Neuronal stem cell (in vitro differentiated cells): ENCODE results near the gene LPP.

Experiments
- DNase-seq: peaks from one replicate; pipeline ENCODE4 v3.0.0-alpha.2; 2013; ENCODE audit warnings: low spot score
- H2AFZ ChIP-seq: one replicate; pipeline ENCODE4 v1.6.1; 2013; ENCODE audit warnings: mild to moderate bottlenecking, low read length, inconsistent platforms
- H2AK5ac ChIP-seq: 2 replicates; pipeline ENCODE4 v1.6.1; 2013; ENCODE audit warnings: low read depth, mild to moderate bottlenecking, inconsistent platforms, low read length, moderate library complexity, mixed read lengths
- H2BK120ac ChIP-seq: 2 replicates; pipeline ENCODE4 v1.6.1; 2013; ENCODE audit warnings: low read depth, mild to moderate bottlenecking, inconsistent platforms, low read length, moderate library complexity, mixed read lengths
- H2BK12ac ChIP-seq: one replicate; pipeline ENCODE4 v1.6.1; 2013; ENCODE audit warnings: low read length, inconsistent platforms
- H2BK15ac ChIP-seq: 2 replicates; pipeline ENCODE4 v1.6.1; 2013; ENCODE audit warnings: mild to moderate bottlenecking, low read length, inconsistent platforms, mixed read lengths
- H2BK5ac ChIP-seq: one replicate; pipeline ENCODE4 v1.6.1; 2013; ENCODE audit warnings: inconsistent platforms, mild to moderate bottlenecking, low read length, moderate library complexity
- H3K14ac ChIP-seq: one replicate; pipeline ENCODE4 v1.6.1; 2013; ENCODE audit warnings: low read length, inconsistent platforms
- H3K18ac ChIP-seq: 2 replicates; pipeline ENCODE4 v1.6.1; 2013; ENCODE audit warnings: low read length, inconsistent platforms
- H3K23ac ChIP-seq: 2 replicates; pipeline ENCODE4 v1.6.1; 2013; ENCODE audit warnings: low read depth, mild to moderate bottlenecking, mixed read lengths, low read length, inconsistent platforms; ENCODE audit not compliant: poor library complexity
- H3K27ac ChIP-seq: replicated peaks from 3 replicates; pipeline ENCODE4 v1.5.1; 2013; ENCODE audit warnings: low read length, inconsistent platforms
- H3K27me3 ChIP-seq, 3 experiments: 2 replicates each; pipeline ENCODE4 v1.6.1; 2013; ENCODE audit warnings: low read length in 3 of 3, mild to moderate bottlenecking in 2 of 3, inconsistent platforms in 1 of 3, low read depth in 1 of 3, mixed read lengths in 1 of 3, moderate library complexity in 1 of 3; ENCODE audit not compliant: control insufficient read depth in 3 of 3, insufficient read depth in 3 of 3
- H3K36me3 ChIP-seq, 2 donors: replicated peaks in 1 of 2; 2 replicates each; pipeline ENCODE4 v1.6.1; 2013; ENCODE audit warnings: low read length in 2 of 2; ENCODE audit not compliant: control insufficient read depth in 2 of 2, insufficient read depth in 2 of 2
- H3K4ac ChIP-seq: 2 replicates; pipeline ENCODE4 v1.6.1; 2013; ENCODE audit warnings: inconsistent platforms, mild to moderate bottlenecking, low read length, moderate library complexity
- H3K4me1 ChIP-seq, 2 donors: 1 replicate in 1 of 2; 2 replicates in 1 of 2; pipeline ENCODE4 v1.6.1; 2013; ENCODE audit warnings: low read length in 2 of 2, low read depth in 1 of 2; ENCODE audit not compliant: control insufficient read depth in 2 of 2, insufficient read depth in 1 of 2
- H3K4me2 ChIP-seq: one replicate; pipeline ENCODE4 v1.6.1; 2013; ENCODE audit warnings: mild to moderate bottlenecking, low read length, inconsistent platforms; ENCODE audit not compliant: insufficient read depth, poor library complexity, severe bottlenecking
- H3K4me3 ChIP-seq, 2 donors: 2 replicates each; pipeline ENCODE4 v1.5.1; 2013; ENCODE audit warnings: low read length in 2 of 2, mild to moderate bottlenecking in 2 of 2, inconsistent platforms in 1 of 2, moderate library complexity in 1 of 2
- H3K79me1 ChIP-seq: one replicate; pipeline ENCODE4 v1.6.1; 2013; ENCODE audit warnings: low read depth, mild to moderate bottlenecking, inconsistent platforms, low read length, moderate library complexity
- H3K9ac ChIP-seq: one replicate; pipeline ENCODE4 v1.6.1; 2013; ENCODE audit warnings: mild to moderate bottlenecking, low read depth, low read length, inconsistent platforms; ENCODE audit not compliant: poor library complexity
- H3K9me3 ChIP-seq, 2 donors: replicated peaks in 1 of 2; 2 replicates each; pipeline versions ENCODE3 to v1.6.1; 2013; ENCODE audit warnings: low read length in 2 of 2, mild to moderate bottlenecking in 2 of 2, inconsistent platforms in 1 of 2, low read depth in 1 of 2, mixed read lengths in 1 of 2, moderate library complexity in 1 of 2; ENCODE audit not compliant: control insufficient read depth in 2 of 2, insufficient read depth in 1 of 2
- H4K8ac ChIP-seq: one replicate; pipeline ENCODE4 v1.6.1; 2013; ENCODE audit warnings: low read depth, mild to moderate bottlenecking, inconsistent platforms, low read length, moderate library complexity
- H4K91ac ChIP-seq: one replicate; pipeline ENCODE4 v1.6.1; 2013; ENCODE audit warnings: low read length, low read depth, mild to moderate bottlenecking, inconsistent platforms; ENCODE audit not compliant: poor library complexity
- WGBS, 2 donors: extraction: QIAGEN DNeasy Blood & Tissue Kit; methylation state at CpG; one replicate each; pipeline ENCODE4 v1.1.7; 2013; ENCODE audit warnings: missing lambda C conversion rate in 2 of 2, mixed read lengths in 1 of 2; ENCODE audit not compliant: insufficient read length in 2 of 2, insufficient replicate concordance in 1 of 2; ENCODE audit errors: extremely low coverage in 2 of 2; 5-methylcytosine and 5-hydroxymethylcytosine counted together

Gene LPP

GRCh38 chr3:188674595-188674994 is 520.6 kb downstream of the LPP start:
- Histone ChIP-seq H3K4me3 (no peak overlapping the region), H3K14ac (no peak overlapping the region)

GRCh38 chr3:188677344-188677743 is 523.4 kb downstream of the LPP start:
- Histone ChIP-seq H2AFZ (no peak overlapping the region), H4K91ac (no peak overlapping the region), H2AK5ac (no peak overlapping the region), H3K18ac (no peak overlapping the region), H3K79me1 (no peaks in the 10 kb centered on the region), H3K4ac (no peak overlapping the region), H2BK120ac (no peak overlapping the region), H3K9me3 (peaks cover 0 to 2% of the 10 kb centered on the region in 2 donors), H3K14ac (no peak overlapping the region), H3K27ac (no peak overlapping the region), H2BK5ac (no peak overlapping the region), H3K4me1 (peaks cover 3% of the 10 kb centered on the region in 2 donors), H3K9ac (no peak overlapping the region), H2BK15ac (no peak overlapping the region), H4K8ac (no peak overlapping the region), H2BK12ac (no peak overlapping the region), H3K4me2 (no peak overlapping the region), H3K36me3 (no peaks in the 10 kb centered on the region), H3K27me3 (no peaks in the 10 kb centered on the region), H3K4me3 (no peak overlapping the region), H3K23ac (no peak overlapping the region)
- no peak for DNase-seq
- WGBS, 2 donors = no CpG with 5 or more reads among the region's 1 CpG

More at GRCh38 chr3:188674595-188674994, 520.6 kb downstream of the LPP start:
- Histone ChIP-seq H2BK12ac (no peak overlapping the region), H4K8ac (no peak overlapping the region), H2BK120ac (no peak overlapping the region), H3K9me3 (peaks cover 0 to 2% of the 10 kb centered on the region in 2 donors), H3K27me3 (no peaks in the 10 kb centered on the region), H3K79me1 (no peaks in the 10 kb centered on the region), H3K27ac (no peak overlapping the region), H4K91ac (no peak overlapping the region), H3K36me3 (no peaks in the 10 kb centered on the region), H3K4me2 (no peak overlapping the region), H3K4me1 (peaks cover 0 to 2% of the 10 kb centered on the region in 2 donors), H2BK5ac (no peak overlapping the region), H3K18ac (no peak overlapping the region), H3K23ac (no peak overlapping the region), H2AK5ac (no peak overlapping the region), H2BK15ac (no peak overlapping the region), H3K9ac (no peak overlapping the region), H3K4ac (no peak overlapping the region), H2AFZ (no peak overlapping the region)
- no peak for DNase-seq
- WGBS, 2 donors = no CpG with 5 or more reads among the region's 3 CpGs

- peaks cover 0 to 2% of the 10 kb centered on the region in 2 donors for H3K9me3 ChIP-seq
- H3K27ac ChIP-seq = no peak overlapping the region
- H3K23ac ChIP-seq = no peak overlapping the region
- no peak overlapping the region for H3K18ac ChIP-seq
- H2BK15ac ChIP-seq = no peak overlapping the region
- H2BK12ac ChIP-seq = no peak overlapping the region
- no CpG with 5 or more reads among the region's 1 CpG for WGBS, 2 donors
- no peak for DNase-seq
- H3K4ac ChIP-seq = no peak overlapping the region
- H3K4me2 ChIP-seq = no peak overlapping the region
- no peak overlapping the region for H3K14ac ChIP-seq
- H3K36me3 ChIP-seq = no peaks in the 10 kb centered on the region
- H2AK5ac ChIP-seq = no peak overlapping the region
- no peak overlapping the region for H2BK5ac ChIP-seq
- H3K4me1 ChIP-seq = peaks cover 2 to 3% of the 10 kb centered on the region in 2 donors
- no peak overlapping the region for H2BK120ac ChIP-seq
- H2AFZ ChIP-seq = no peak overlapping the region
- H3K4me3 ChIP-seq = no peak overlapping the region
- no peaks in the 10 kb centered on the region for H3K27me3 ChIP-seq
- H4K8ac ChIP-seq = no peak overlapping the region
- no peak overlapping the region for H3K9ac ChIP-seq
- no peak overlapping the region for H4K91ac ChIP-seq
- no peaks in the 10 kb centered on the region for H3K79me1 ChIP-seq
Measured at GRCh38 chr3:188680189-188680588, 526.2 kb downstream of the LPP start.

- no peak overlapping the region for H3K4ac ChIP-seq
- H2AK5ac ChIP-seq = no peak overlapping the region
- no peak overlapping the region for H3K4me3 ChIP-seq
- no peak overlapping the region for H2AFZ ChIP-seq
- no peak overlapping the region for H3K23ac ChIP-seq
- H3K4me1 ChIP-seq = peaks cover 2 to 3% of the 10 kb centered on the region in 2 donors
- H4K8ac ChIP-seq = no peak overlapping the region
- H2BK15ac ChIP-seq = no peak overlapping the region
- H3K79me1 ChIP-seq = no peaks in the 10 kb centered on the region
- no peak overlapping the region for H3K14ac ChIP-seq
- DNase-seq = no peak
- H3K36me3 ChIP-seq = no peaks in the 10 kb centered on the region
- H3K18ac ChIP-seq = no peak overlapping the region
- no CpG with 5 or more reads among the region's 3 CpGs for WGBS, 2 donors
- no peak overlapping the region for H2BK12ac ChIP-seq
- no peak overlapping the region for H3K27ac ChIP-seq
- H2BK120ac ChIP-seq = no peak overlapping the region
- no peak overlapping the region for H3K9ac ChIP-seq
- H3K9me3 ChIP-seq = peaks cover 0 to 2% of the 10 kb centered on the region in 2 donors
- H3K4me2 ChIP-seq = no peak overlapping the region
- H4K91ac ChIP-seq = no peak overlapping the region
- no peak overlapping the region for H2BK5ac ChIP-seq
- H3K27me3 ChIP-seq = no peaks in the 10 kb centered on the region
Measured at GRCh38 chr3:188680605-188681004, 526.6 kb downstream of the LPP start.
